ENCODE data around the gene PHKB.

Gene PHKB

DNA sequence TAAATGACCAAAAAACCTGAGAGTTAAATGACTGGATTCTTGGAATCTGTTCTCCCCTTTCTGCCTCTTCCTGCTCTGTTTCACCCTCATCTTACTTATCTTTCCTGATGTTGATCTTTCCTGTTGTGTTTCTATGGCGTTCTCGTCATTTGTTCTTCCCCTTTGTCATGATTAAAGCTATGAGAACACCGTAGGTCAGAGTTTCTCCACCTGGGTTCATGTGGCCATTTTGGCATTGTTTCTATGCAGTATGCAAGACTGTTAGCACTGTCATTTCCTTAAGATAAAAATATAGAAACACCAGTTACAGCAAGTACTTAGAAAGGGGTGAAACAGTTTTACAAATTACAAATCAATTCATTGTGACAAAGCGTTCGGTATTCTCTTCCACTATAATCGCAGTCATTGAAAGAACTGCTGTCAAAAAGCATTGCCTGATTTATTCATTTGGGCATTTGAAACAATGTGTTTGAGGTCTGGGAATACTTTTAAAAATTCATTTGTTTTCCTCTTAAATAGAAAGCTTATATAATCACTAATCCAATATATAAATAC is 166.0 kb downstream of the PHKB start:
- Histone ChIP-seq H3K27ac (ENCODE audit: low read length) (no peak overlapping the region), H3K36me3 (replicated peaks; ENCODE audit: insufficient read depth, low read length) (no peaks in the 10 kb centered on the region), H2AFZ (ENCODE audit: low read length) (no peak overlapping the region), H3K9ac (ENCODE audit: low read length) (no peak overlapping the region), H3K4me1 (ENCODE audit: low read length) (no peaks in the 10 kb centered on the region), H3K27me3 (replicated peaks; ENCODE audit: insufficient read depth, low read length) (no peaks in the 10 kb centered on the region), H4K20me1 (ENCODE audit: insufficient read depth, low read length) (no peaks in the 10 kb centered on the region), H3K9me2 (replicated peaks; ENCODE audit: insufficient read depth, low read length) (no peaks in the 10 kb centered on the region), H3F3A (ENCODE audit: insufficient read depth, low read length) (no peaks in the 10 kb centered on the region), H3K4me2 (ENCODE audit: low read depth, low read length) (no peak overlapping the region), H3K9me3 (replicated peaks; ENCODE audit: insufficient read depth, low read length) (no peaks in the 10 kb centered on the region), H3K4me3 (ENCODE audit: low read length) (no peak overlapping the region), H3K79me2 (ENCODE audit: low read length) (no peaks in the 10 kb centered on the region)
- no peak for TF ChIP-seq EZH2 (optimal IDR thresholded peaks at IDR 0.05; ENCODE audit: low read depth, low read length)
- TF ChIP-seq CTCF (IDR thresholded peaks at IDR 0.05; ENCODE audit: low read length), result no peak
- TF ChIP-seq EZH2phosphoT487 (IDR thresholded peaks at IDR 0.05; ENCODE audit: low read length), result no peak
- no peak for DNase-seq

DNA sequence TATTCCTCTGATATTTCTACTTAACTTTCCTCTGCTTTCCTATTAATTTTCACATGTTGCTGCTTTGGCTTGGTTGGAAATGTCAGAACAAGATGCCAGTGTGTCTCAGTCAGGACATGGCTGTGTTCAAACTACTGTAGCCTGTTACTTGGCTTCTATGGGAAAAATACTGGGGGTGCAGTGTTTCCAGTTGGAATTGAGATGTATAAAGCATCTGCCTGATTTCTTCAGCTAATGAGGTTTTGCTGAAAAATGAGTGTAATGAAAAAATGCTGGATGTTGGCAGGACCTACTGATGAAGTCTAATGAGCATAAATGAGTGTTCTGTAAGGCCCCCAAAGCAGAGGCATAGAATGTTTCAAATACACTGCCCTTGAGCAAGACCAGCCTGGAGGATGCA is 166.6 kb downstream of the PHKB start:
- no peak for DNase-seq
- H3K9ac ChIP-seq (ENCODE audit: low read length), result no peak overlapping the region
- no peak overlapping the region for H2AFZ ChIP-seq (ENCODE audit: low read length)
- no peaks in the 10 kb centered on the region for H3K27me3 ChIP-seq (replicated peaks; ENCODE audit: insufficient read depth, low read length)
- no peaks in the 10 kb centered on the region for H3K36me3 ChIP-seq (replicated peaks; ENCODE audit: insufficient read depth, low read length)
- no peaks in the 10 kb centered on the region for H3F3A ChIP-seq (ENCODE audit: insufficient read depth, low read length)
- H3K9me2 ChIP-seq (replicated peaks; ENCODE audit: insufficient read depth, low read length), result no peaks in the 10 kb centered on the region
- no peak overlapping the region for H3K4me3 ChIP-seq (ENCODE audit: low read length)
- no peak overlapping the region for H3K27ac ChIP-seq (ENCODE audit: low read length)
- no peak for TF ChIP-seq EZH2phosphoT487 (IDR thresholded peaks at IDR 0.05; ENCODE audit: low read length)
- TF ChIP-seq CTCF (IDR thresholded peaks at IDR 0.05; ENCODE audit: low read length), result no peak
- TF ChIP-seq EZH2 (optimal IDR thresholded peaks at IDR 0.05; ENCODE audit: low read depth, low read length), result no peak
- H3K4me1 ChIP-seq (ENCODE audit: low read length), result no peaks in the 10 kb centered on the region
- no peak overlapping the region for H3K4me2 ChIP-seq (ENCODE audit: low read depth, low read length)
- H4K20me1 ChIP-seq (ENCODE audit: insufficient read depth, low read length), result no peaks in the 10 kb centered on the region
- H3K79me2 ChIP-seq (ENCODE audit: low read length), result no peaks in the 10 kb centered on the region
- no peaks in the 10 kb centered on the region for H3K9me3 ChIP-seq (replicated peaks; ENCODE audit: insufficient read depth, low read length)

DNA sequence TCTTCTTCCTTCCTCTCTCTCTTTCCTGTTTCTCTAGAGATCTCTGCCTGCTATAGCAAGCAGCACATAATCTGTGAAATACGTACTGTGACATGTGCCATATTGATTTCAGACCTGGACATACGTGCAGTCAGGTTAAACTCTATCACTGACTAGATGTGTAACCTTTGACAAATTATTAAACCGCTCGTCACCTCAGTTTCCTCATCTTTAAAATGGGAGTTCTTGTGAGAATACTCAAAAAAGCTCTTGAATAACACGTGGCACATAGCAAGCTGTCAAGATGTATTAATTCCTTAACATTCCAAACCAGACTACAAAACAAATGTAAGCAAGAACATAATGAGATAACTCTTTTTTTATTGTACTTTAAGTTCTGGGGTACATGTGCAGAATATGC is 170.0 kb downstream of the PHKB start:
- H3K27ac ChIP-seq (ENCODE audit: low read length), result no peak overlapping the region
- no peaks in the 10 kb centered on the region for H4K20me1 ChIP-seq (ENCODE audit: insufficient read depth, low read length)
- no peaks in the 10 kb centered on the region for H3K79me2 ChIP-seq (ENCODE audit: low read length)
- DNase-seq, result no peak
- H3K9me3 ChIP-seq (replicated peaks; ENCODE audit: insufficient read depth, low read length), result no peaks in the 10 kb centered on the region
- no peaks in the 10 kb centered on the region for H3K27me3 ChIP-seq (replicated peaks; ENCODE audit: insufficient read depth, low read length)
- no peaks in the 10 kb centered on the region for H3K4me1 ChIP-seq (ENCODE audit: low read length)
- H3F3A ChIP-seq (ENCODE audit: insufficient read depth, low read length), result no peaks in the 10 kb centered on the region
- H3K9ac ChIP-seq (ENCODE audit: low read length), result no peak overlapping the region
- H3K36me3 ChIP-seq (replicated peaks; ENCODE audit: insufficient read depth, low read length), result no peaks in the 10 kb centered on the region
- H3K9me2 ChIP-seq (replicated peaks; ENCODE audit: insufficient read depth, low read length), result no peaks in the 10 kb centered on the region
- no peak overlapping the region for H3K4me3 ChIP-seq (ENCODE audit: low read length)
- TF ChIP-seq CTCF (IDR thresholded peaks at IDR 0.05; ENCODE audit: low read length), result no peak
- no peak for TF ChIP-seq EZH2 (optimal IDR thresholded peaks at IDR 0.05; ENCODE audit: low read depth, low read length)
- no peak for TF ChIP-seq EZH2phosphoT487 (IDR thresholded peaks at IDR 0.05; ENCODE audit: low read length)
- H3K4me2 ChIP-seq (ENCODE audit: low read depth, low read length), result no peak overlapping the region
- H2AFZ ChIP-seq (ENCODE audit: low read length), result no peak overlapping the region

Data from MM.1S (cell line).